Fibroblast of villous mesenchyme (primary cell): ENCODE data around the gene NOL7. TPM values are rescaled to one million over a fixed set of nuclear protein-coding genes. Genes with fewer than 3 reads are reported as not detected.

Experiments used
- DNase-seq: peaks from one replicate; pipeline ENCODE4 v3.0.0-alpha.2; 2010; ENCODE audit warnings: low read depth
- H3K4me3 ChIP-seq: 2 replicates; pipeline ENCODE4 v1.5.1; 2011; ENCODE audit warnings: low read depth, mild to moderate bottlenecking, low read length
- CTCF ChIP-seq: IDR thresholded peaks from 2 replicates; pipeline ENCODE4 v1.5.1; 2012; ENCODE audit warnings: low read depth, mild to moderate bottlenecking, low read length; ENCODE audit not compliant: insufficient read depth
- total RNA-seq: library from RNA; depleted of rRNA; stranded (reverse); fragments of >200 nt; gene quantifications from 2 replicates; pipeline ENCODE4 v1.2.3, GENCODE V29; 2012

Gene NOL7
- total RNA-seq, 1 donor: 50.1 TPM

- no peak overlapping the region for H3K4me3 ChIP-seq
- TF ChIP-seq CTCF: no peak
- DNase-seq: no peak
Measured at GRCh38 chr6:13593103-13593502, 22.0 kb upstream of the NOL7 start.

GRCh38 chr6:13593720-13594119, 21.4 kb upstream of the NOL7 start:
- no peak for TF ChIP-seq CTCF
- H3K4me3 ChIP-seq: no peak overlapping the region
- DNase-seq: no peak

- no peak for TF ChIP-seq CTCF
- no peak for DNase-seq
- H3K4me3 ChIP-seq: no peak overlapping the region
Measured at GRCh38 chr6:13597073-13597472, 18.1 kb upstream of the NOL7 start.

GRCh38 chr6:13600036-13600435, 15.1 kb upstream of the NOL7 start:
- no peak for DNase-seq
- no peak for TF ChIP-seq CTCF
- H3K4me3 ChIP-seq: no peak overlapping the region

GRCh38 chr6:13604135-13604534, 11.0 kb upstream of the NOL7 start:
- no peak for DNase-seq
- no peak for TF ChIP-seq CTCF

GRCh38 chr6:13604546-13605416, 10.4 kb upstream of the NOL7 start:
- no peak for TF ChIP-seq CTCF
- H3K4me3 ChIP-seq: no peak overlapping the region
- DNase-seq: no peak

More at GRCh38 chr6:13604135-13604534, 11.0 kb upstream of the NOL7 start:
- no peak overlapping the region for H3K4me3 ChIP-seq
